Colonic mucosa (tissue), 4 donors: ENCODE results near the gene OR5AU1. TPM values are rescaled to one million over a fixed set of nuclear protein-coding genes. Genes with fewer than 3 reads are reported as not detected.
A peak's percentile ranks its signal among the peaks of the same experiment; 100 is the strongest.

ENCODE experiments used
- DNase-seq: peaks from one replicate; pipeline ENCODE4 v3.0.0-alpha.2; 2020
- H3K27ac ChIP-seq: fragments of 200-600 bp; one replicate; pipeline ENCODE4 v1.8.0; 2021
- H3K27me3 ChIP-seq: fragments of 200-600 bp; one replicate; pipeline ENCODE4 v1.8.0; 2021
- H3K36me3 ChIP-seq: fragments of 200-600 bp; one replicate; pipeline ENCODE4 v1.8.0; 2021
- H3K4me1 ChIP-seq: fragments of 200-600 bp; one replicate; pipeline ENCODE4 v1.8.0; 2021; ENCODE audit warnings: mild to moderate bottlenecking
- H3K4me3 ChIP-seq: fragments of 200-600 bp; one replicate; pipeline ENCODE4 v1.8.0; 2021
- H3K9ac ChIP-seq, 2 donors: one replicate each; pipeline ENCODE4 v1.7.0; 2013; ENCODE audit warnings: control low read depth in 2 of 2, low read depth in 2 of 2, low read length in 2 of 2
- H3K9me3 ChIP-seq: fragments of 200-600 bp; one replicate; pipeline ENCODE4 v1.8.0; 2021
- intact Hi-C: fragments of 100-400 bp; cut with DNase I; formaldehyde crosslinking; loops from one replicate; pipeline ENCODE4 v1.14.1; 2022
- total RNA-seq, 2 donors: library from RNA; stranded (reverse); fragmentation: NEBNext Ultra II Directional in 1 of 2; extraction: Animal tissue kit (Norgen Biotek cat#: 25700) in 1 of 2; gene quantifications; one replicate each; pipeline ENCODE4 v1.2.1, GENCODE V29; 2021
- TF ChIP-seq, protein P1 (sequence below): fragments of 200-600 bp; IDR thresholded peaks from one replicate; pipeline ENCODE4 v1.8.0; 2022; ENCODE audit warnings: antibody characterized with exemption, mild to moderate bottlenecking
- donor health status: healthy.
- donor health status: DM: no; HTN: no; CAD: no.
- donor health status: DM: no; HTN: no; CAD: no.

The OR5AU1 gene
- total RNA-seq, 2 donors from 2014 or later: not detected

DNA sequence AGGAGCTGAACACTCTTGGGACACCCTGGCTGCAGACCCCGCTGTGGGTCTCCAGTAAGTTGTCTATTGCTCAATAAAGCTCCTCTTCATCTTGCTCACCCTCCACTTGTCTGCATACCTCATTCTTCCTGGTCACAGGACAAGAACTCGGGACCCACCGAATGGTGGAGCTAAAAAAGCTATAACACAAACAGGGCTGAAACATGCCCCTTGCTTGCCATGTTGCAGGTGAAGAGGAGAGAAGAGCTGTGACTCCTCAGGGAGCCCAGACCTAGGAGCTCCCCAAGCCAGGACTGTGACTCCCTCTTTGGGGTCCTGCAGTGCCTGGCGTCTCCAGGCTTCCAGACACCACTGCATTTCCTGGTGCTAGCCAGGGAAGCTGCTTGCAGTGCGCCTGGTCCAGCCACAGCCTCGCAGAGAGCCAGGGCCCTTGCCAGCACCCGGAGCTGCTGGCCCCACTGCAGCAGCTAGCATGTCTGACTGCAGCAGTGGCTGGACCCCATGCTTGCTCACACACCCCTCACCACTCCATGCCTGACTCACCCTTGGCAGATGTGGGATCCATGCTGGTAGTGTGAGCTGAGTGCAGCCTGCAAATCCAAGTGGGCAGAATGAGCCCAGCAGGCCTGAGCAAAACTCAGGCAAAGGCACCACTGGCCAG is 37.1 kb upstream of the OR5AU1 start:
- H3K4me1 ChIP-seq: no peaks in the 10 kb centered on the region
- H3K9me3 ChIP-seq: no peaks in the 10 kb centered on the region
- intact Hi-C loops: no loop called here
- H3K27me3 ChIP-seq: no peaks in the 10 kb centered on the region
- H3K36me3 ChIP-seq: no peaks in the 10 kb centered on the region
- H3K27ac ChIP-seq: no peak overlapping the region
- TF ChIP-seq, protein P1, sequence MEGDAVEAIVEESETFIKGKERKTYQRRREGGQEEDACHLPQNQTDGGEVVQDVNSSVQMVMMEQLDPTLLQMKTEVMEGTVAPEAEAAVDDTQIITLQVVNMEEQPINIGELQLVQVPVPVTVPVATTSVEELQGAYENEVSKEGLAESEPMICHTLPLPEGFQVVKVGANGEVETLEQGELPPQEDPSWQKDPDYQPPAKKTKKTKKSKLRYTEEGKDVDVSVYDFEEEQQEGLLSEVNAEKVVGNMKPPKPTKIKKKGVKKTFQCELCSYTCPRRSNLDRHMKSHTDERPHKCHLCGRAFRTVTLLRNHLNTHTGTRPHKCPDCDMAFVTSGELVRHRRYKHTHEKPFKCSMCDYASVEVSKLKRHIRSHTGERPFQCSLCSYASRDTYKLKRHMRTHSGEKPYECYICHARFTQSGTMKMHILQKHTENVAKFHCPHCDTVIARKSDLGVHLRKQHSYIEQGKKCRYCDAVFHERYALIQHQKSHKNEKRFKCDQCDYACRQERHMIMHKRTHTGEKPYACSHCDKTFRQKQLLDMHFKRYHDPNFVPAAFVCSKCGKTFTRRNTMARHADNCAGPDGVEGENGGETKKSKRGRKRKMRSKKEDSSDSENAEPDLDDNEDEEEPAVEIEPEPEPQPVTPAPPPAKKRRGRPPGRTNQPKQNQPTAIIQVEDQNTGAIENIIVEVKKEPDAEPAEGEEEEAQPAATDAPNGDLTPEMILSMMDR: no peak
- H3K4me3 ChIP-seq: no peak overlapping the region
- H3K9ac ChIP-seq: no peak overlapping the region
- no peak for DNase-seq

DNA sequence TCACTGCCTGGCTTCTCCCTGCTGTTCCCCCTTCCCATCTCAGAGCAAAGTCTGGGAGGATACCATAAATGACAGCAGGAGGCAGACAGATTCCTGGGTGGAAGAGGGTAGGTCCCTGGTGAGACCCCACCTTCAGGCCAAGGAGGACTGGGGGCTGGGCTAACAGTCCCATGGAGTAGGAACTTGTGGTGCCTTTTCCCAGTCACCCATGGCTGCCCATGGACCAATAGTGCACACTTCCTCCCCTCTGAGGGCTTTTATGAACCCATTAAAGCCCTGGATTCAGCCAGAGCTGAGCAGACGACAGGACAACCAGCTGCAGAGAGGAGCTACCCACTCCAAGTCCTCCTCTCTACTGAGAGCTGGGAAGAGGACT is 36.6 kb upstream of the OR5AU1 start:
- Histone ChIP-seq H3K27me3 (no peaks in the 10 kb centered on the region), H3K36me3 (no peaks in the 10 kb centered on the region), H3K4me1 (no peaks in the 10 kb centered on the region), H3K27ac (no peak overlapping the region), H3K9me3 (no peaks in the 10 kb centered on the region), H3K4me3 (peak overlapping the region; percentile 21), H3K9ac (no peak overlapping the region)
- intact Hi-C loops: no loop called here
- DNase-seq: no peak
- TF ChIP-seq, protein P1: no peak

DNA sequence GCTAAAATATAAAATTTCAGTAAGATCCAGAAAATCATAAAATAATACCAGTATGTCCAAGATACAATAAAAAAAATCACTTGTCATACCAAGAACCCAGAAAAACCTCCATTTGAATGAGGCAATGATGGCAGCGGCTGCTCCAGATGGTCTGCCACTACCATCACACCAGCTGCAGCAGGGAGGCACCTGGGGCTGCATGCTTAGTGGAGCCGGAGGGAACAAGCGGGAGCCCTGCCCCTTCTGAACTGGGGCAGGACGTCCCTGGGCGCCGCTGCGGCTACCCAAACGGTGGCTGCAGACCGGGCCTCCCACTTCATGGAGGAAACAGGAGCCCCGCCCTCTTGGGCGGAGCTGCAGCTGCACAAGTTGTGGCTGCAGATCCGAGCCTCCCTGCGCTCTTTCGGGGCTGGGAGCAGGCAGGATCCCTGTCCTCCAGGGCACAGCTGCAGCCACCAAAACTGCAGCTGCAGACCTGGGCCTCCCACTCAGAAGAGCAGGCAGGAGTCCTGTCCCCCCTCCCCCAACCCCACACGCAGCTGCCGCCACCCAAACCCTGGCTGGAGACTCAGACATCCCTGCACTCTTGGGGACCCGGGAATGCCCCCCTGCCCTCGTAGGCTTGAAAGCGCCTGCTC is 36.1 kb upstream of the OR5AU1 start:
- H3K9me3 ChIP-seq: no peaks in the 10 kb centered on the region
- TF ChIP-seq, protein P1: no peak
- H3K36me3 ChIP-seq: no peaks in the 10 kb centered on the region
- H3K4me1 ChIP-seq: no peaks in the 10 kb centered on the region
- intact Hi-C loops: no loop called here
- peak overlapping the region; percentile 21 for H3K4me3 ChIP-seq
- H3K9ac ChIP-seq: no peak overlapping the region
- peak; percentile 81 for DNase-seq
- no peak overlapping the region for H3K27ac ChIP-seq
- H3K27me3 ChIP-seq: no peaks in the 10 kb centered on the region

DNA sequence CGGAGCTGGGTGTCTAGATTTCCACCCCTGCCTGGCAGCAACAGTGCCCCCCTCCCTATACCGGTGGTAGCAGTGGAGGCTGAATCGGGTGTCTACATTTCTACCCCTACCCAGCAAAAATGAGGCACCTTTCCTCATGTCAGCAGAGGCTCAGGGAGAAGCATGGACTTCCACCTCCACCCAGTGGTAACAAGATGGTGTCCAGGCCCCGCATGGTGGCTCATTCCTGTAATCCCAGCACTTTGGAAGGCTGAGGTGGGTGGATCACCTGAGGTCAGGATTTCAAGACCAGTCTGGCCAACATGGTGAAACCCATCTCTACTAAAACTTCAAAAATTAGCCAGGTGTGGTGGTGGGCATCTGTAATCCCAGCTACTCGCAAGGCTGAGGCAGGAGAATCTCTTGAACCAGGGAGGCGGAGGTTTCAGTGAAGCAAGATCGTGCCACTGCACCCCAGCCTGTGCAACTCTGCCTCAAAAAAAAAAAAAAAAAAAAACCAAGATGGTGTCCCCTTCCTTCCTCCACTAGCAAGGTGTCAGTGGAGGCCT is 35.5 kb upstream of the OR5AU1 start:
- Histone ChIP-seq H3K36me3 (no peaks in the 10 kb centered on the region), H3K27ac (no peak overlapping the region), H3K4me3 (no peak overlapping the region), H3K27me3 (no peaks in the 10 kb centered on the region), H3K9me3 (no peaks in the 10 kb centered on the region), H3K9ac (no peak overlapping the region), H3K4me1 (no peaks in the 10 kb centered on the region)
- no peak for DNase-seq
- intact Hi-C loops: no loop called here
- TF ChIP-seq, protein P1: no peak

DNA sequence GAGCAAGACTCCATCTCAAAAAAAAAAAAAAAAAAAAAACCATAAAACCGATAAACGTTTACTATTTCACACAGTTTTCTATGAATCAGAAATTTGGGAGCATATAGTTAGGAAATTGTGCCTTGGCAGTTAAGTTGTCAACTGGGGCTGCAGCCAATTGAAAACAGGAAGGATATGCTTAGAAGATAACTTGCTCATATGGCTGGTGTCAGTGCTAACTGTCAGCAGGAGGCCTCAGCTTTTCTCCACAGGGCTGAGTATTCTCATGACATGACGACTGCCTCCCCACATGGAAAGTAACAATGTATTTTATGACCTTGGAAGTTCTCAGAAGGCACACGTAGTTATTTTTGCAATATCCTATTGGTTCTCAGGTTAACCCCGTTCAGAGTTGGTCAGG is 29.6 kb upstream of the OR5AU1 start:
- H3K9me3 ChIP-seq: no peaks in the 10 kb centered on the region
- DNase-seq: no peak

More for the DNA sequence above, 29.6 kb upstream of the OR5AU1 start:
- Histone ChIP-seq H3K36me3 (no peaks in the 10 kb centered on the region), H3K27ac (no peak overlapping the region), H3K4me3 (no peak overlapping the region), H3K4me1 (no peaks in the 10 kb centered on the region), H3K27me3 (no peaks in the 10 kb centered on the region), H3K9ac (no peak overlapping the region)
- intact Hi-C loops: no loop called here
- TF ChIP-seq, protein P1: no peak
